IMR-90 (cell line): Measurements from ENCODE around the gene OR5AN1. TPM values are rescaled to one million over a fixed set of nuclear protein-coding genes. Genes with fewer than 3 reads are reported as not detected.

Experiments used
- ATAC-seq: fragments of 200-7000 bp; cut with Tn5 transposase; 2 replicates; pipeline ENCODE4 v1.9.1; 2020; ENCODE audit warnings: low read depth, mild to moderate bottlenecking, moderate library complexity
- BruUV-seq: library from RNA; stranded (reverse); fragments of 400-500 nt; replicated peaks from 2 replicates; lab custom pipeline; 2021; lab: Mats Ljungman, UMichigan
- CTCF ChIA-PET: fragments of 300-600 bp; formaldehyde crosslinking; extraction: SDS; loops from one replicate; lab custom pipeline; 2021; ENCODE audit warnings: antibody characterized with exemption; lab: Yijun Ruan, JAX
- POLR2A ChIA-PET: fragments of 300-600 bp; sonication (Branson Sonifier 250); formaldehyde crosslinking; loops from one replicate; lab custom pipeline; 2022; ENCODE audit warnings: antibody characterized with exemption; ENCODE audit not compliant: unreplicated experiment; lab: Charles Lee
- DNase-seq: peaks from one replicate; pipeline ENCODE4 v3.0.0; 2013
- H2AFZ ChIP-seq: replicated peaks from 2 replicates; pipeline ENCODE3; 2013; ENCODE audit warnings: low read length, mild to moderate bottlenecking; ENCODE audit not compliant: poor library complexity
- H2AK5ac ChIP-seq: 2 replicates; pipeline ENCODE4 v1.6.1; 2013; ENCODE audit warnings: low read depth, low read length, inconsistent platforms
- H2AK9ac ChIP-seq: replicated peaks from 2 replicates; pipeline ENCODE3; 2013; ENCODE audit warnings: mild to moderate bottlenecking, low read depth, low read length, moderate library complexity; ENCODE audit not compliant: poor library complexity
- H2BK120ac ChIP-seq: 2 replicates; pipeline ENCODE4 v1.6.1; 2013; ENCODE audit warnings: low read depth, low read length, inconsistent platforms
- H2BK15ac ChIP-seq: 3 replicates; pipeline ENCODE4 v1.6.1; 2013; ENCODE audit warnings: low read depth, low read length, inconsistent platforms
- H2BK20ac ChIP-seq: 2 replicates; pipeline ENCODE4 v1.6.1; 2013; ENCODE audit warnings: low read depth, mild to moderate bottlenecking, inconsistent platforms, low read length, moderate library complexity
- H2BK5ac ChIP-seq: 2 replicates; pipeline ENCODE4 v1.6.1; 2013; ENCODE audit warnings: mild to moderate bottlenecking, low read depth, low read length, inconsistent platforms; ENCODE audit not compliant: poor library complexity, severe bottlenecking
- H3K14ac ChIP-seq: replicated peaks from 2 replicates; pipeline ENCODE4 v1.6.1; 2013; ENCODE audit warnings: low read depth, low read length, inconsistent platforms
- H3K18ac ChIP-seq: 2 replicates; pipeline ENCODE4 v1.6.1; 2013; ENCODE audit warnings: low read depth, low read length, control low read depth
- H3K23ac ChIP-seq: 2 replicates; pipeline ENCODE4 v1.6.1; 2013; ENCODE audit warnings: low read depth, low read length, inconsistent platforms
- H3K27ac ChIP-seq: 2 replicates; pipeline ENCODE4 v1.5.1; 2013; ENCODE audit warnings: mild to moderate bottlenecking, control low read depth, low read length; ENCODE audit not compliant: insufficient read depth
- H3K27me3 ChIP-seq: 2 replicates; pipeline ENCODE4 v1.6.1; 2013; ENCODE audit warnings: low read length; ENCODE audit not compliant: control insufficient read depth, insufficient read depth
- H3K36me3 ChIP-seq: 2 replicates; pipeline ENCODE4 v1.6.1; 2013; ENCODE audit warnings: low read length, mixed read lengths; ENCODE audit not compliant: control insufficient read depth, insufficient read depth
- H3K4ac ChIP-seq: 2 replicates; pipeline ENCODE4 v1.6.1; 2013; ENCODE audit warnings: low read depth, low read length, inconsistent platforms
- H3K4me1 ChIP-seq: 2 replicates; pipeline ENCODE4 v1.6.1; 2013; ENCODE audit warnings: low read length, mixed read lengths; ENCODE audit not compliant: control insufficient read depth, insufficient read depth
- H3K4me2 ChIP-seq: 2 replicates; pipeline ENCODE4 v1.6.1; 2013; ENCODE audit warnings: low read depth, mild to moderate bottlenecking, control low read depth, low read length, moderate library complexity
- H3K4me3 ChIP-seq: 2 replicates; pipeline ENCODE4 v1.5.1; 2013; ENCODE audit warnings: low read depth, mild to moderate bottlenecking, control low read depth, low read length, moderate library complexity; ENCODE audit not compliant: insufficient read depth
- H3K56ac ChIP-seq: 2 replicates; pipeline ENCODE4 v1.6.1; 2013; ENCODE audit warnings: low read length, inconsistent platforms; ENCODE audit not compliant: insufficient read depth; ENCODE audit errors: extremely low read depth
- H3K79me1 ChIP-seq, 2 experiments: 2 replicates each; pipeline ENCODE4 v1.6.1; 2013; ENCODE audit warnings: low read length in 2 of 2, inconsistent platforms in 1 of 2, low read depth in 1 of 2
- H3K9ac ChIP-seq: 2 replicates; pipeline ENCODE4 v1.6.1; 2013; ENCODE audit warnings: low read depth, low read length, control low read depth
- H3K9me1 ChIP-seq: 2 replicates; pipeline ENCODE4 v1.6.1; 2013; ENCODE audit warnings: low read length, inconsistent platforms; ENCODE audit not compliant: insufficient read depth
- H3K9me3 ChIP-seq: 2 replicates; pipeline ENCODE4 v1.6.1; 2013; ENCODE audit warnings: low read length; ENCODE audit not compliant: control insufficient read depth, insufficient read depth
- H4K20me1 ChIP-seq: 2 replicates; pipeline ENCODE4 v1.6.1; 2013; ENCODE audit warnings: low read length, inconsistent platforms; ENCODE audit not compliant: insufficient read depth
- H4K5ac ChIP-seq: 2 replicates; pipeline ENCODE4 v1.6.1; 2013; ENCODE audit warnings: mild to moderate bottlenecking, low read depth, low read length, control low read depth
- H4K8ac ChIP-seq, 2 experiments: 2 replicates each; pipeline ENCODE4 v1.6.1; 2013; ENCODE audit warnings: low read depth in 2 of 2, low read length in 2 of 2, control low read depth in 1 of 2, inconsistent platforms in 1 of 2
- H4K91ac ChIP-seq: 2 replicates; pipeline ENCODE4 v1.6.1; 2013; ENCODE audit warnings: low read depth, low read length, inconsistent platforms; ENCODE audit not compliant: insufficient read depth
- BHLHE40 ChIP-seq: fragments of 150-350 bp; IDR thresholded peaks from 2 replicates; pipeline ENCODE4 v1.6.1; 2016; ENCODE audit warnings: mild to moderate bottlenecking, low read depth, low read length
- CEBPB ChIP-seq: IDR thresholded peaks from 2 replicates; pipeline ENCODE4 v1.6.1; 2012; ENCODE audit warnings: low read depth, low read length, improper control_type of control experiment
- CHD1 ChIP-seq: IDR thresholded peaks from 2 replicates; pipeline ENCODE4 v1.6.1; 2012; ENCODE audit warnings: low read depth, low read length, improper control_type of control experiment
- FOS ChIP-seq: fragments of 150-350 bp; IDR thresholded peaks from 2 replicates; pipeline ENCODE4 v1.6.1; 2016; ENCODE audit warnings: low read depth, low read length
- MAFK ChIP-seq: IDR thresholded peaks from 2 replicates; pipeline ENCODE4 v1.6.1; 2012; ENCODE audit warnings: low read depth, low read length, improper control_type of control experiment
- MAZ ChIP-seq: IDR thresholded peaks from 2 replicates; pipeline ENCODE4 v1.6.1; 2012; ENCODE audit warnings: low read depth, mild to moderate bottlenecking, low read length, improper control_type of control experiment, moderate library complexity, borderline replicate concordance
- MXI1 ChIP-seq: IDR thresholded peaks from 2 replicates; pipeline ENCODE4 v1.6.1; 2012; ENCODE audit warnings: low read depth, mild to moderate bottlenecking, low read length, moderate library complexity, borderline replicate concordance
- NFE2L2 ChIP-seq: fragments of 150-350 bp; IDR thresholded peaks from 2 replicates; pipeline ENCODE4 v1.6.1; 2016; ENCODE audit warnings: low read depth, mild to moderate bottlenecking, low read length
- POLR2A ChIP-seq: IDR thresholded peaks from 2 replicates; pipeline ENCODE4 v1.6.1; 2012; ENCODE audit warnings: mild to moderate bottlenecking, low read depth, low read length
- RAD21 ChIP-seq: IDR thresholded peaks from 2 replicates; pipeline ENCODE4 v1.6.1; 2012; ENCODE audit warnings: low read length, improper control_type of control experiment
- RCOR1 ChIP-seq: IDR thresholded peaks from 2 replicates; pipeline ENCODE4 v1.6.1; 2012; ENCODE audit warnings: mild to moderate bottlenecking, low read length, improper control_type of control experiment; ENCODE audit not compliant: insufficient replicate concordance
- RFX5 ChIP-seq: IDR thresholded peaks from 2 replicates; pipeline ENCODE4 v1.8.0; 2012; ENCODE audit warnings: low read depth, mild to moderate bottlenecking, low read length, moderate library complexity
- SMC3 ChIP-seq: fragments of 150-350 bp; IDR thresholded peaks from 2 replicates; pipeline ENCODE4 v1.6.1; 2016; ENCODE audit warnings: low read depth, mild to moderate bottlenecking, antibody characterized with exemption, low read length, moderate library complexity
- dilution Hi-C: fragments of 300-500 bp; cut with HindIII; formaldehyde crosslinking; loops from one replicate; pipeline ENCODE4 v1.14.3; 2018; ENCODE audit warnings: low sequenced_read_pairs; ENCODE audit not compliant: unreplicated experiment
- in situ Hi-C: fragments of 300-500 bp; cut with MboI; formaldehyde crosslinking; loops from 3 replicates; pipeline ENCODE4 v1.14.3; 2019; ENCODE audit warnings: low sequenced_read_pairs, inconsistent platforms, mixed read lengths
- intact Hi-C: fragments of 100-400 bp; cut with micrococcal nuclease; formaldehyde crosslinking; loops from 2 replicates; pipeline ENCODE4 v1.10.0; 2022
- polyA plus RNA-seq, 3 experiments: library from polyadenylated mRNA; depleted of rRNA; stranded (reverse); fragments of >200 nt; gene quantifications; 2 replicates each; pipeline ENCODE4 v1.2.3, GENCODE V29; 2012; ENCODE audit warnings: low replicate concordance in 1 of 3
- total RNA-seq: library from RNA; depleted of rRNA; stranded (reverse); fragments of >200 nt; gene quantifications from 2 replicates; pipeline ENCODE4 v1.2.3, GENCODE V29; 2012
- TF ChIP-seq, protein P1 (sequence below): conservative IDR thresholded peaks from 2 replicates; pipeline ENCODE4 v1.5.1; 2012; ENCODE audit warnings: mild to moderate bottlenecking, low read depth, low read length, improper control_type of control experiment
- TF ChIP-seq, protein P2 (sequence below): fragments of 150-350 bp; IDR thresholded peaks from 2 replicates; pipeline ENCODE4 v1.6.1; 2016; ENCODE audit warnings: low read depth, mild to moderate bottlenecking, low read length, moderate library complexity, borderline replicate concordance
- TF ChIP-seq, protein P3 (sequence below): fragments of 150-350 bp; IDR thresholded peaks from 2 replicates; pipeline ENCODE4 v1.6.1; 2017; ENCODE audit warnings: mild to moderate bottlenecking, antibody characterized with exemption, low read length, low read depth

Gene OR5AN1
- total and polyA plus RNA-seq, 2 of the 4 experiments (the other 2 are of a cell fraction) = not detected

DNA sequence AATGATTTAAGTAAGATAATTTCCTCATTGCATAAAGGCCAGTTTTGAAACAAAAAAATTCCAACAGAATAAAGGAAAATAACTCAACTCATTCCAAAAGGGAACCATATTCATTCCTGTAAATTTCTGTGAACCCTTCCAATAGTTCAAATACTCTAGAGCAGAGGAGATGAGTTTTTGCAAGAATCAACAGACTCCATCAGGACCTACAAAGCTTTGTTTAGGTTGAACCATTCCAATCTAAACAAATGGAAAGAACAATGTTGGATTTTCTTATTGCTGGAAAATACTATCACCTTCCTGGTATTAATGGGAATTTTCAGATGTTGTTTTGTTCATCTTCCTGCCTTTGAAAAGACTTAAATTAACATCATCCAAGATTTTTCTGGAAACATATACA is 21.8 kb upstream of the OR5AN1 start:
- H2AFZ ChIP-seq = no peak overlapping the region
- dilution Hi-C loops = no loop called here
- no peak overlapping the region for H3K18ac ChIP-seq
- no peak overlapping the region for H3K27ac ChIP-seq
- no peak overlapping the region for H3K23ac ChIP-seq
- H4K91ac ChIP-seq = no peak overlapping the region
- H2AK9ac ChIP-seq = no peak overlapping the region
- no peak overlapping the region for H2AK5ac ChIP-seq
- H3K9ac ChIP-seq = no peak overlapping the region
- no peak for DNase-seq
- no peak overlapping the region for H3K4ac ChIP-seq
- no peak overlapping the region for H3K4me2 ChIP-seq
- in situ Hi-C loops = no loop called here
- no peak overlapping the region for H2BK120ac ChIP-seq
- H3K36me3 ChIP-seq = no peaks in the 10 kb centered on the region
- H3K14ac ChIP-seq = no peak overlapping the region
- no peak overlapping the region for H2BK15ac ChIP-seq
- no peak overlapping the region for H2BK5ac ChIP-seq
- H4K5ac ChIP-seq = no peak overlapping the region
- H4K8ac ChIP-seq = no peak overlapping the region
- TF ChIP-seq RCOR1 = no peak
- TF ChIP-seq MAZ = no peak
- no peak for TF ChIP-seq SMC3
- TF ChIP-seq POLR2A = no peak
- TF ChIP-seq CEBPB = no peak
- no peak for TF ChIP-seq RFX5
- no peak for TF ChIP-seq MXI1
- TF ChIP-seq, protein P1, sequence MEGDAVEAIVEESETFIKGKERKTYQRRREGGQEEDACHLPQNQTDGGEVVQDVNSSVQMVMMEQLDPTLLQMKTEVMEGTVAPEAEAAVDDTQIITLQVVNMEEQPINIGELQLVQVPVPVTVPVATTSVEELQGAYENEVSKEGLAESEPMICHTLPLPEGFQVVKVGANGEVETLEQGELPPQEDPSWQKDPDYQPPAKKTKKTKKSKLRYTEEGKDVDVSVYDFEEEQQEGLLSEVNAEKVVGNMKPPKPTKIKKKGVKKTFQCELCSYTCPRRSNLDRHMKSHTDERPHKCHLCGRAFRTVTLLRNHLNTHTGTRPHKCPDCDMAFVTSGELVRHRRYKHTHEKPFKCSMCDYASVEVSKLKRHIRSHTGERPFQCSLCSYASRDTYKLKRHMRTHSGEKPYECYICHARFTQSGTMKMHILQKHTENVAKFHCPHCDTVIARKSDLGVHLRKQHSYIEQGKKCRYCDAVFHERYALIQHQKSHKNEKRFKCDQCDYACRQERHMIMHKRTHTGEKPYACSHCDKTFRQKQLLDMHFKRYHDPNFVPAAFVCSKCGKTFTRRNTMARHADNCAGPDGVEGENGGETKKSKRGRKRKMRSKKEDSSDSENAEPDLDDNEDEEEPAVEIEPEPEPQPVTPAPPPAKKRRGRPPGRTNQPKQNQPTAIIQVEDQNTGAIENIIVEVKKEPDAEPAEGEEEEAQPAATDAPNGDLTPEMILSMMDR = no peak
- TF ChIP-seq, protein P2, sequence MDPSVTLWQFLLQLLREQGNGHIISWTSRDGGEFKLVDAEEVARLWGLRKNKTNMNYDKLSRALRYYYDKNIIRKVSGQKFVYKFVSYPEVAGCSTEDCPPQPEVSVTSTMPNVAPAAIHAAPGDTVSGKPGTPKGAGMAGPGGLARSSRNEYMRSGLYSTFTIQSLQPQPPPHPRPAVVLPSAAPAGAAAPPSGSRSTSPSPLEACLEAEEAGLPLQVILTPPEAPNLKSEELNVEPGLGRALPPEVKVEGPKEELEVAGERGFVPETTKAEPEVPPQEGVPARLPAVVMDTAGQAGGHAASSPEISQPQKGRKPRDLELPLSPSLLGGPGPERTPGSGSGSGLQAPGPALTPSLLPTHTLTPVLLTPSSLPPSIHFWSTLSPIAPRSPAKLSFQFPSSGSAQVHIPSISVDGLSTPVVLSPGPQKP = no peak
- TF ChIP-seq, protein P3, sequence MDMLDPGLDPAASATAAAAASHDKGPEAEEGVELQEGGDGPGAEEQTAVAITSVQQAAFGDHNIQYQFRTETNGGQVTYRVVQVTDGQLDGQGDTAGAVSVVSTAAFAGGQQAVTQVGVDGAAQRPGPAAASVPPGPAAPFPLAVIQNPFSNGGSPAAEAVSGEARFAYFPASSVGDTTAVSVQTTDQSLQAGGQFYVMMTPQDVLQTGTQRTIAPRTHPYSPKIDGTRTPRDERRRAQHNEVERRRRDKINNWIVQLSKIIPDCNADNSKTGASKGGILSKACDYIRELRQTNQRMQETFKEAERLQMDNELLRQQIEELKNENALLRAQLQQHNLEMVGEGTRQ = no peak
- no peak for TF ChIP-seq FOS
- no peak for TF ChIP-seq MAFK
- no peak for TF ChIP-seq CHD1
- no peak for TF ChIP-seq NFE2L2
- TF ChIP-seq BHLHE40 = no peak
- TF ChIP-seq RAD21 = no peak
- no peak overlapping the region for H2BK20ac ChIP-seq
- no peaks in the 10 kb centered on the region for H3K4me1 ChIP-seq
- ATAC-seq = no peak
- no peaks in the 10 kb centered on the region for H3K27me3 ChIP-seq
- H3K56ac ChIP-seq = no peak overlapping the region
- POLR2A ChIA-PET = no interaction called here
- no peaks in the 10 kb centered on the region for H3K9me1 ChIP-seq
- intact Hi-C loops = no loop called here
- no TSS peak for BruUV-seq
- H4K20me1 ChIP-seq = no peaks in the 10 kb centered on the region
- H3K9me3 ChIP-seq = no peaks in the 10 kb centered on the region
- H3K79me1 ChIP-seq = no peaks in the 10 kb centered on the region
- no peak overlapping the region for H3K4me3 ChIP-seq
- CTCF ChIA-PET = no interaction called here
